ENCODE measurements around the gene HECW1.

Gene HECW1

GRCh38 chr7:43138710-43139109, 26.3 kb downstream of the HECW1 start:
- H3K27ac ChIP-seq, result no peak overlapping the region
- no peak for TF ChIP-seq CTCF (IDR thresholded peaks at IDR 0.05)
- H3K27me3 ChIP-seq, result peaks cover 3% of the 10 kb centered on the region
- H3K4me1 ChIP-seq (ENCODE audit: control insufficient read depth in 1 of 2, insufficient read depth in 1 of 2, low read depth in 1 of 2, low read length in 1 of 2), result no peaks in the 10 kb centered on the region
- H3K36me3 ChIP-seq, result no peaks in the 10 kb centered on the region
- H3K4me3 ChIP-seq (ENCODE audit: low read depth in 1 of 2, low read length in 1 of 2), result no peak overlapping the region
- H3K9me3 ChIP-seq, result no peaks in the 10 kb centered on the region

GRCh38 chr7:43139137-43139536, 26.7 kb downstream of the HECW1 start:
- Histone ChIP-seq H3K27me3 (no peaks in the 10 kb centered on the region), H3K4me3 (ENCODE audit: low read depth in 1 of 2, low read length in 1 of 2) (no peak overlapping the region), H3K27ac (no peak overlapping the region), H3K36me3 (no peaks in the 10 kb centered on the region), H3K9me3 (no peaks in the 10 kb centered on the region), H3K4me1 (ENCODE audit: control insufficient read depth in 1 of 2, insufficient read depth in 1 of 2, low read depth in 1 of 2, low read length in 1 of 2) (no peaks in the 10 kb centered on the region)
- TF ChIP-seq CTCF (IDR thresholded peaks at IDR 0.05), result no peak

GRCh38 chr7:43140186-43140585, 27.7 kb downstream of the HECW1 start:
- TF ChIP-seq CTCF (IDR thresholded peaks at IDR 0.05), result no peak
- no peak overlapping the region for H3K27ac ChIP-seq
- H3K4me3 ChIP-seq (ENCODE audit: low read depth in 1 of 2, low read length in 1 of 2), result no peak overlapping the region
- H3K9me3 ChIP-seq, result no peaks in the 10 kb centered on the region
- H3K36me3 ChIP-seq, result no peaks in the 10 kb centered on the region
- H3K27me3 ChIP-seq, result no peaks in the 10 kb centered on the region
- H3K4me1 ChIP-seq (ENCODE audit: control insufficient read depth in 1 of 2, insufficient read depth in 1 of 2, low read depth in 1 of 2, low read length in 1 of 2), result no peaks in the 10 kb centered on the region

- no peaks in the 10 kb centered on the region for H3K9me3 ChIP-seq
- H3K27me3 ChIP-seq, result no peaks in the 10 kb centered on the region
- H3K4me1 ChIP-seq (ENCODE audit: control insufficient read depth in 1 of 2, insufficient read depth in 1 of 2, low read depth in 1 of 2, low read length in 1 of 2), result no peaks in the 10 kb centered on the region
- H3K27ac ChIP-seq, result no peak overlapping the region
- no peak for TF ChIP-seq CTCF (IDR thresholded peaks at IDR 0.05)
- no peak overlapping the region for H3K4me3 ChIP-seq (ENCODE audit: low read depth in 1 of 2, low read length in 1 of 2)
- no peaks in the 10 kb centered on the region for H3K36me3 ChIP-seq
Observed at GRCh38 chr7:43141091-43141490, 28.6 kb downstream of the HECW1 start.

DNA sequence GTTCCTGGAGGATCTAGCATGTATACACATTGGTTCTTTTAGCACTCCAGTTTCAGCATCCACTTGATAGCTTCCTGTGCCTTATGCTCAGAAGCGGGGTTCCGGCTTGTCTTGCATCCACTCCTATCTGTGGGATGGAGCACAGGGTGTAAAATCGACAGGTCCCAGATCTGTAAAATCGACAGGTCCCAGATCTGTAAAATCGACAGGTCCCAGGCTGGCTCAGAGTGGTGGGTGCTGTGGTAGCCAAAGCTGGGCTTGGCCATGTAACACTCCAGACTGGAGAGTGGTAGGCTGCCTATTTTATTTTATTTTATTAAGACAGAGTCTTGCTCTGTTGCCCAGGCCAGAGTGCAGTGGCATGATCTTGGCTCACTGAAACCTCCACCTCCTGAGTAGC, 30.3 kb downstream of the HECW1 start:
- no peaks in the 10 kb centered on the region for H3K9me3 ChIP-seq

More for the DNA sequence above, 30.3 kb downstream of the HECW1 start:
- Histone ChIP-seq H3K27ac (no peak overlapping the region), H3K4me1 (ENCODE audit: control insufficient read depth in 1 of 2, insufficient read depth in 1 of 2, low read depth in 1 of 2, low read length in 1 of 2) (no peaks in the 10 kb centered on the region), H3K4me3 (ENCODE audit: low read depth in 1 of 2, low read length in 1 of 2) (no peak overlapping the region), H3K27me3 (no peaks in the 10 kb centered on the region), H3K36me3 (no peaks in the 10 kb centered on the region)
- TF ChIP-seq CTCF (IDR thresholded peaks at IDR 0.05), result no peak
